Measurements from ENCODE around the gene JSRP1.

JSRP1 gene

DNA sequence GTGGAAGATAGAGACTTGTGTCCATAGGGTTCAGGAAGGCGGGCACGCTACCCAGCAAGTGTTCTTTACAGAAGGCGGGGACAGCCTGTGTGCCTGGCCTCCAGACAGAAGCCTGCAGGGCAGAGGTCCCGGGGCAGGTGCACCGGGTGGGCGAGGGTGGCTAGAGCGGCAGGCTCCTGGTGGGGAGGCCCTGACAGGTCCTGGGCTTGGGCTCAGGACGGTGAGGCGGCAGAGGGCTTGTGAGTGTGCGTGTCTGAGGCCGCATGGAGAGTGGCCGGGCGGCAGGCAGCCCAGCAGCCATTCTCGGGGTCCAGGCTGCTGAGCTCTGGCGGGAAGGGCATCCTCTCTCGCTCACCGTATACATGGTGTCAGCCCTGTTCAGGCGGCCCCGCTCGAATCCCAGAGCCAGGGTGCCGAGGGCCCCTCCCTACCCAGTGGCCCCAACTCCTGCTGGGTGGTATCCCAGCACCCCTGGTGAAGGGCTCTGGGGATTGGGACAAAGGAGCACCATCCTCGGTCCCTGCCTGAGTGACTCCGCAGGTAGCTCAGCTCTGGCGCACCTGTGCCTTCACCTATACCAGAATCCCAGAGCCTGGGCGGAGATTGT is 10.1 kb downstream of the JSRP1 start:
- DNase-seq: no peak

DNA sequence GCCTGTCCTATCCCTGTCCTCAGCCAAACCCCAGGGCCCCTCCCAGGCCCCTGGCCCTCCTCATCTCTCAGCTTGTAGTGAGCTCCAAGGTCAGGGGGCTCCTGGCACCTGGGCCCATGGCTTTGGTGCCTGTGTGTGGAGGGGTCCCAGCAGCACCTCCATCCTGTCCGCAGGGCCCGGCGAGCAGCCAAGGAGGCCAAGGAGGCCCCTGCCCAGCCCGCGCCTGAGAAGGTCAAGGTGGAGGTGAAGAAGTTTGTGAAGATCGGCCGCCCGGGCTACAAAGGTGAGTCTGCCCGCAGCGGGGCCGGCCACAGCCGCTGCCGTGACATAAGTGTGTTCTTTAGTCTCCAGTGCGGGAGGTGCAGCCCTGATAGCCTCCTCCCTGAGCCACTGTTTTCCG is 10.9 kb downstream of the JSRP1 start:
- DNase-seq: no peak

DNA sequence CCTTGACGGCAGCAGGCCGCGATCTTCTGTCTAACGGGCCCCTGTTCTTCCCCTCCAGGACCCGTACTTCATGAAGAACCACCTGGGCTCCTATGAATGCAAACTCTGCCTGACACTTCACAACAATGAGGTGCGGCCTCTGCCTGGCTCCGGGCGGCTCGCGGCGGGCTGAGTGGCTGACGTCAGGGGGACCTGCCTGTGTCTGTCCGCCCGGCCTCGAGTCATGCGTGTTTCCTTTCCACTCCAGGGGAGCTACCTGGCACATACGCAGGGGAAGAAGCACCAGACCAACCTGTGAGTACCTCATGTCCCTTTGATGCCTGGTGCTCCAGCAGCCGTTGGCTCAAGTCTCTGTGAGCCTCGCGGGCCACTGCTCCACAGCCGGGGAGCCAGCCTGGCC is 11.7 kb downstream of the JSRP1 start:
- DNase-seq: no peak

- no peak for DNase-seq
Observed at GRCh38 chr19:2244125-2244411, 12.1 kb downstream of the JSRP1 start.

DNA sequence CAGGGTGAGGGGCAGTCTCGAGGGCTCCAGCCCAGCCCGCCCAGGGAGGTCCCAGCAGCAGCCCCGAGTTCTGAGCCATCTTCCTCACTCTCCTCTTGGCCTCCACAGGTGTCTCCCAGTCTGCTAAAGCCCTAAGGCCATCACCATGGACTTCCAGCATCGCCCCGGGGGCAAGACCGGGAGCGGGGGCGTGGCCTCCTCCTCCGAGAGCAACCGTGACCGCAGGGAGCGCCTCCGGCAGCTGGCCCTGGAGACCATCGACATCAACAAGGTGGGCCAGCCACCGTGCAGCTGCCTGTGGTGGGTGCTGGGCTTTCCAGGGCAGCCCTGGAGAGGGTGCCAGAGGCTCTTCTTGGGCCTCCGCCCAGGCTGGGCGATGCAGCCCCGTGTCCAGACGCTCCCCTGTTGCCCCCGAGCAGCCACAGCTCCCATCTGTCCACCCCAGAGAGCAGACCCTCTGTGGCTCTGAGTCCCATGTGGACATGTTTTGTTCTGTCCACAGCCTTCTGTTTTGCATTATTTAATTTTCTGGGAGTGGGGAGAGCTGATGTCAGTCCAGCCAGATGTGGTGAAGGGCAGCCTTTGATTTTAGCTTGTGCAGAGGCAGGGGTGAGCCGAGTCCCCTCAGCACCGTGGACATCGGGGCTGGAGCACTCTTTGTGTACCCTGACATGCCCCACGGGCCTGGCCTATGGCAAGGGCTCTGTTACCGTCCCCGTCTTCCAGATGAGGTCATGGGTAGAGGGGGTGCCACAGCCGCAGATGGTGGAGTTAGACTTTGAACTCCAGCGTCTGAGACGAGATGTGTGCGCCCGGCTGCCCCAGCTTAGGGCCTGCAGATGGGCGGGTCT is 12.7 kb downstream of the JSRP1 start:
- no peak for DNase-seq

GRCh38 chr19:2242816-2243215 is 13.4 kb downstream of the JSRP1 start:
- no peak for DNase-seq

GRCh38 chr19:2242092-2242537 is 14.1 kb downstream of the JSRP1 start:
- DNase-seq: no peak

DNA sequence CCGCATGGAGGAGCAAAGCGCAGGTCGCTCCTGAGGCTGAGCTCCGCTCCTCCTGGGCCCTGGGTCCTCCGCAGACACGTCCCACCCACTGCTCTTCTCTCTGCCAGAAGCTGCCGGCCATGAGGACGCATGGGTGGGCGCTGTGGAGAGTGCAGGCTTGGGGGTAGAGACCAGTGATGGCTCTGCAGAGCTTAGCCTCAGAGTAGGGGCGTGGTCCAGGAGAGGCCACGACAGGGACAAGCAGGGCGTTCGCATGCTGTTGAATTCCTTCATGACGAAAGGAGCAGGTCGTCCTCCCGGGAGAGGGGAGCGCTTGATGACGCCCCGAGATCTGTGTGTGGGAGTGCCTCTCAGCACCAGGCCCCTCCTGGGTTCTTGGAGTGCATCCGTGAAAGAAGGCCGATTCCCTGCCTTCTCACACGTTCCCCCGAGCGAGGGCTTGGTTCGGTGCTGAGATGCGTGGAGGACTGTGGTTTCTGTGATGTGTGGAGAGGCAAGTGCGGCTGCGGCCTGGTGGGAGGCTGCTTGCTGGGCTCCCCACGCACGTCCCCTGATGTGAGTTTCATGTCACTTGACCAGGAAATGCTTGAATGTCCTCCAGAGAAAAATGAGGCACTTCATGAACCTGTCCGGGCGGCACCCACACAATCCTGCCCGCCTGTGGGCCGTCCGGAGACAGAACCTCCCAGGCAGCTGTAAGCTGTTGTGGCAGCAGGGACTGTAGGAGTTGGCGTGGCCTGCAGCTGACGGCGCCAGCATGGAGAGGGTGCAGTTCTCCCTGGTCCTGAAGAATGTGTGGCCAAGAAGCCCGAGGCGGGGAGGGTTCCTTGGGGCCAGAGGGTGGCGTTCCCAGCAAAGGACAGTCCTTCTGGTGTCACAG is 15.1 kb downstream of the JSRP1 start:
- DNase-seq: no peak

DNA sequence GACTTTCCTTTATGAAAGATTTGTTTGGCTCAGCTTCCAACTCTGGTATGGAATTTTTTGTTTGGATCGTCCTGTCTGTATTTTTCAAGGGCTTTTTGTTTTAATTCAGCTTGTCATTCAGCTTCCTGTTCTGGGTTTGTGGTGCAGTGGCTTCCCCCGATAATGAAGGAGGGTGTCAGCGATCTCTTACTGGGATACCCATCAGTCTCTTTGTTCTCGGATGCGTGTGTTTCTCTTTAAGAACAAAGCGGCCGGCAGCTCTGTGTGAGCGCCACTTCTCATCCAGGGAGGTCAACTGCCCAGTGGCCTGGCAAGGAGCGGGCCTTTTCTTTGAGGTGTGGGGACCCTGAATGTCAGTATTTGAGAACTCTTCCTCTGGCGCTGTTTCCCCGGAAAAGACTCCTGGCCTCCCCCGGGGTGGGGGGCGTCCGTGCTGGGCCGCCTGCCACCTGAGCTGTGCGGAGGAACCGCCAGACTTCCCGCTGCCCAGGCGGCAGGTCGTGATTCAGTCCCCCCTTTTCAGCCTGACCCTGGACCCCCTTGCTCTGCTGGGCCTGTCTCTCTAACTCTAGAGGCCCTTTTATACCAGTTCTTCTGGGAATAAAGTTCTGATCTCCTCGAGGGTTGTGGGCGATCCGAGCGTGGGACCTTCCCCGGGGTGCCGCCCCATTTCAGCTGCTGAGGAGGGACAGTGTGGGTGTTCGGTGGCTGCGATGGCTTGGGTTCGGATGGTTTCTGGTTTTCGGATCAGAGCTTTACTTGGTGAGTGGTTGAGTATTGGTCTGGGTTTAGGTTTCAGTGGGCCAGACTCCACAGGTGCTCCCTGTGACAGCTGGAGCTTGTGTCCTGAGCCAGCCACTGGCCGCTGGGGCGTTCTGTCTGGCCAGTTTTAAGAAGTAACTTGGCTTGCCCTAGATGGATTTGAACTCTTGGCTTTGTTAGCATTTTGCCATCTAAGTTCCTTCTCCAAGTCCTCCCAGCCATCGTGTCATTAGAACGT is 16.1 kb downstream of the JSRP1 start:
- DNase-seq: peak; percentile 74

GRCh38 chr19:2239173-2239572 is 17.0 kb downstream of the JSRP1 start:
- DNase-seq: no peak

DNA sequence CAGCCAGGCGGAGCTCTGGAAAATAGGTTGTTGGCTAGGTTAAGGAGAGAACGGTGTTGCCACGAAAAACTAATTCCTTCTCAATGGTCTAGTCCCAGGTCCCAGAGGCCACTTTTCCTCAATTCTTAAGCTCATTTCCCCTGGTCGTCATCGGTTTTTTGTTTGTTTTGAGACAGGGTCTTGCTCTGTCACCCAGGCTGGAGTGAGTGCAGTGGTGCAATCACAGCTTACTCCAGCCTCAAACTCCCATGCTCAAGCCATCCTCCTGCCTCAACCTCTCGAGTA is 18.4 kb downstream of the JSRP1 start:
- DNase-seq: no peak

DNA sequence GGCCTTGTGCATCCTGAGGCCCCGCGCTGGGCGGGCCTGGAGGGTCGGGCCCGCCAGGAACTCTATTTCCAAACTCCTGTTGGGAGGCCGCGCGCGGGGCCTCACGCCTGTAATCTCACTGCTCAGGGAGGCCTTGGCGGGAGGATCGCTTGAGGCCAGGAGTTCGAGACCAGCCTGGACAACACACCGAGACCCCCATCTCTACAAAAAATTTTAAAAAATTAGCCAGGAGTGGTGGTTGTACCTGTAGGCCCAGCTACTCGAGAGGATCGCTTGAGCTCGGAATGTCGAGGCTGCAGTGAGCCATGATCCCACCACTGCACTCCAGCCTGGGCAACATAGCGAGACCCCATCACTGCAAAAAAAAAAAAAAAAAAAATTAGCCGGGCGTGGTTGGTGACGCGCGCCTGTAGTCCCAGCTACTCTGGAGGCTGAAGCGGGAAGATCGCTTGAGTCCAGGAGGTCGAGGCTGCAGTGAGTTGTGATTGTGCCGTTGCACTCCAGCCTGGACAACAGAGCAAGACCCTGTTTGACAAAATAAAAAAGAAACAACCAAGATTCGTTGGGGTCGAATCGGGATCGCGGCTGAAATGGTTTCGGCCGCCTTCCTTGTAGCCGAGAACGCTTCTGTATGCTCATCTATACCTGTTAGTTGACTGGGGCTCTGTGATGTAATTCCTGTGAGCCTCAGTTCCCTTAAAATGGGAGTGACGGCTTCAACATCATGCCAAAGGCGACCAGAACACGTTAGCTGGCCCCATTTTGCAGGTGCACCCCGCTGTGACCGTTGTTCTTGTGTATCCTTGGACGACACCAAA is 19.0 kb downstream of the JSRP1 start:
- DNase-seq: no peak

GRCh38 chr19:2236314-2237050 is 19.7 kb downstream of the JSRP1 start, which contains the start of the genes PLEKHJ1 and SF3A2:
PLEKHJ1 (minus strand) TSS chr19:2236329; CDS start chr19:2236248, 81 bp downstream.
SF3A2 (plus strand) TSS chr19:2236824; CDS start chr19:2243419, 6,595 bp downstream.
- peak; percentile 99 for DNase-seq

- DNase-seq: no peak
Observed at GRCh38 chr19:2236064-2236313, 20.2 kb downstream of the JSRP1 start.

- peak; percentile 70 for DNase-seq
Observed at GRCh38 chr19:2235381-2236063, 20.7 kb downstream of the JSRP1 start.

DNA sequence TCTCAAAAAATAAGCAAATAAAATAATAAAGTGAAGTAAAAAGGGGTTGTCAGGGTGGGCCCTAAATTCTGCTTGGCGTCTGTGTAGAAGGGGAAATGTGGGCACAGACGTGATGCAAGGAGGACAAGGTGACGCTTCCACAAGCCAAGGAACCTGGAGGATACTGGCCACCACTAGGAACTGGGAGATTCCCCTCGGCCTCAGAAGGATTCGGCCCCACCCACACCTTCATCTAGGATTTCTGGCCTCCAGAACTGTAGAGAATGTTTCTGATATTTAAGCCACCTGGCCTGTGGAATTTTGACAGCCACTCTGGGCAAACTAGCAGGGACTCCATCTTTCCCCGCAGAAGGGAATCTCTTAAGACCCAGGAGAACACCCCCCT is 21.2 kb downstream of the JSRP1 start:
- DNase-seq: no peak

- DNase-seq: no peak
Observed at GRCh38 chr19:2233601-2234280, 22.5 kb downstream of the JSRP1 start.

GRCh38 chr19:2232286-2233151 is 23.7 kb downstream of the JSRP1 start:
- DNase-seq: no peak

All from activated effector memory CD4-positive, alpha-beta T cell treated with anti-CD3 and anti-CD28 coated beads, Interleukin-2, amount 50 U/mL, for 16 hours (primary cell).